HG03432 (cell line): ENCODE results near the gene DNHD1.
"Not testable (repeated sequence)": the region's sequence is repeated elsewhere in the genome, so short reads cannot be mapped to it uniquely, and the experiment has no call there.

ENCODE experiments used
- ATAC-seq: cut with Tn5 transposase; IDR thresholded peaks from one replicate; pipeline ENCODE4 v1.9.1; 2021; ENCODE audit warnings: mild to moderate bottlenecking, moderate library complexity; ENCODE audit not compliant: unreplicated experiment

Gene DNHD1

GRCh38 chr11:6481012-6481923 is 15.8 kb upstream of the DNHD1 start, which contains the start of the genes ARFIP2 and TIMM10B:
Gene ARFIP2 (minus strand): TSS chr11:6481331. CDS start chr11:6480421, 910 bp downstream.
Gene TIMM10B (plus strand): TSS chr11:6481501. CDS start chr11:6481517, 16 bp downstream.
- ATAC-seq = peak; percentile 99

GRCh38 chr11:6481924-6482275 is 15.2 kb upstream of the DNHD1 start:
- no peak for ATAC-seq

GRCh38 chr11:6482441-6482840 is 14.6 kb upstream of the DNHD1 start:
- ATAC-seq = no peak

GRCh38 chr11:6483015-6483414 is 14.1 kb upstream of the DNHD1 start:
- ATAC-seq = no peak

- ATAC-seq = no peak
These were observed 11.4 kb upstream of the DNHD1 start for GRCh38 chr11:6485661-6486060.

- no peak for ATAC-seq
These were observed 10.8 kb upstream of the DNHD1 start for GRCh38 chr11:6486256-6486655.

GRCh38 chr11:6486938-6487337 is 10.1 kb upstream of the DNHD1 start:
- ATAC-seq = no peak

- no peak for ATAC-seq
These were observed 8.7 kb upstream of the DNHD1 start for GRCh38 chr11:6488342-6488741.

- no peak for ATAC-seq
These were observed 8.3 kb upstream of the DNHD1 start for GRCh38 chr11:6488821-6489220.

GRCh38 chr11:6489306-6489705 is 7.8 kb upstream of the DNHD1 start:
- no peak for ATAC-seq

GRCh38 chr11:6498121-6498520 is 1.0 kb downstream of the DNHD1 start:
- ATAC-seq = no peak

GRCh38 chr11:6498544-6498943 is 1.5 kb downstream of the DNHD1 start:
- no peak for ATAC-seq

- ATAC-seq = no peak
These were observed 5.3 kb downstream of the DNHD1 start for GRCh38 chr11:6502382-6502781.

- no peak for ATAC-seq
These were observed 7.1 kb downstream of the DNHD1 start for GRCh38 chr11:6504166-6504565.

GRCh38 chr11:6505577-6506240 is 8.6 kb downstream of the DNHD1 start:
- no peak for ATAC-seq

GRCh38 chr11:6516865-6517264 is 19.8 kb downstream of the DNHD1 start:
- ATAC-seq = no peak

GRCh38 chr11:6520265-6520664 is 23.2 kb downstream of the DNHD1 start:
- ATAC-seq = no peak

- not testable (repeated sequence) for ATAC-seq
These were observed 24.9 kb downstream of the DNHD1 start for GRCh38 chr11:6521946-6522345.

GRCh38 chr11:6523253-6523652 is 26.2 kb downstream of the DNHD1 start:
- no peak for ATAC-seq

- ATAC-seq = peak; percentile 70
These were observed 29.5 kb downstream of the DNHD1 start for GRCh38 chr11:6526411-6527135.

GRCh38 chr11:6529266-6529665 is 32.2 kb downstream of the DNHD1 start:
- ATAC-seq = no peak
